OCI-LY1 (cell line): ENCODE measurements around the gene HCST.

ENCODE experiments used
- H2AFZ ChIP-seq: fragments of 200-600 bp; sonication (generic), shearing (Covaris generic); 2 replicates; pipeline ENCODE4 v1.6.0; 2014; ENCODE audit warnings: antibody characterized with exemption, mild to moderate bottlenecking, low read length
- H3F3A ChIP-seq: fragments of 200-600 bp; sonication (generic), shearing (Covaris generic); 2 replicates; pipeline ENCODE4 v1.6.0; 2014; ENCODE audit warnings: mild to moderate bottlenecking, antibody characterized with exemption, low read length, moderate library complexity; ENCODE audit not compliant: insufficient read depth
- H3K27ac ChIP-seq: fragments of 200-600 bp; sonication (generic); 2 replicates; pipeline ENCODE4 v1.5.1; 2014; ENCODE audit warnings: low read length, mixed run types, mild to moderate bottlenecking, low read depth; ENCODE audit not compliant: poor library complexity, severe bottlenecking
- H3K27me3 ChIP-seq: fragments of 200-600 bp; sonication (generic); 2 replicates; pipeline ENCODE4 v1.6.0; 2014; ENCODE audit warnings: antibody characterized with exemption, mild to moderate bottlenecking, low read length, moderate library complexity; ENCODE audit not compliant: insufficient read depth
- H3K36me3 ChIP-seq: fragments of 200-600 bp; sonication (generic); 2 replicates; pipeline ENCODE4 v1.6.1; 2014; ENCODE audit warnings: mild to moderate bottlenecking, antibody characterized with exemption, low read length, moderate library complexity, mixed read lengths; ENCODE audit not compliant: insufficient read depth
- H3K4me1 ChIP-seq: fragments of 200-600 bp; sonication (generic); 2 replicates; pipeline ENCODE4 v1.5.1; 2014; ENCODE audit warnings: mild to moderate bottlenecking, low read length, moderate library complexity; ENCODE audit not compliant: insufficient read depth, severe bottlenecking
- H3K4me2 ChIP-seq: fragments of 200-600 bp; sonication (generic), shearing (Covaris generic); 2 replicates; pipeline ENCODE4 v1.6.1; 2014; ENCODE audit warnings: low read length
- H3K4me3 ChIP-seq: fragments of 200-600 bp; sonication (generic); 2 replicates; pipeline ENCODE4 v1.5.1; 2014; ENCODE audit warnings: low read length, low read depth, mild to moderate bottlenecking, mixed read lengths; ENCODE audit not compliant: poor library complexity, severe bottlenecking
- H3K79me2 ChIP-seq: fragments of 200-600 bp; shearing (Covaris generic); 2 replicates; pipeline ENCODE4 v1.6.1; 2016; ENCODE audit warnings: mixed run types, low read length, mixed read lengths; ENCODE audit not compliant: insufficient read depth
- H3K9ac ChIP-seq: fragments of 200-600 bp; sonication (generic), shearing (Covaris generic); 2 replicates; pipeline ENCODE4 v1.6.1; 2014; ENCODE audit warnings: mild to moderate bottlenecking, low read length, mixed read lengths
- H3K9me2 ChIP-seq: fragments of 200-600 bp; sonication (generic), shearing (Covaris generic); 2 replicates; pipeline ENCODE4 v1.6.1; 2014; ENCODE audit warnings: low read depth, mild to moderate bottlenecking, low read length, mixed read lengths
- H3K9me3 ChIP-seq: fragments of 200-600 bp; shearing (Covaris generic); 2 replicates; pipeline ENCODE4 v1.6.1; 2014; ENCODE audit warnings: low read length, mixed read lengths
- H4K20me1 ChIP-seq: fragments of 200-600 bp; sonication (generic), shearing (Covaris generic); 2 replicates; pipeline ENCODE4 v1.6.0; 2016; ENCODE audit warnings: mild to moderate bottlenecking, low read length; ENCODE audit not compliant: insufficient read depth
- EZH2 ChIP-seq: fragments of 200-600 bp; sonication (generic), shearing (Covaris generic); IDR thresholded peaks from 2 replicates; pipeline ENCODE4 v1.8.0; 2017; ENCODE audit warnings: borderline replicate concordance, mixed run types, mild to moderate bottlenecking, antibody characterized with exemption, low read length, moderate library complexity, mixed read lengths
- TF ChIP-seq, protein P1 (sequence below): fragments of 200-600 bp; sonication (generic), shearing (Covaris generic); IDR thresholded peaks from 2 replicates; pipeline ENCODE4 v1.5.1; 2017; ENCODE audit warnings: mild to moderate bottlenecking, antibody characterized with exemption, low read length, moderate library complexity, mixed read lengths

Gene HCST

DNA sequence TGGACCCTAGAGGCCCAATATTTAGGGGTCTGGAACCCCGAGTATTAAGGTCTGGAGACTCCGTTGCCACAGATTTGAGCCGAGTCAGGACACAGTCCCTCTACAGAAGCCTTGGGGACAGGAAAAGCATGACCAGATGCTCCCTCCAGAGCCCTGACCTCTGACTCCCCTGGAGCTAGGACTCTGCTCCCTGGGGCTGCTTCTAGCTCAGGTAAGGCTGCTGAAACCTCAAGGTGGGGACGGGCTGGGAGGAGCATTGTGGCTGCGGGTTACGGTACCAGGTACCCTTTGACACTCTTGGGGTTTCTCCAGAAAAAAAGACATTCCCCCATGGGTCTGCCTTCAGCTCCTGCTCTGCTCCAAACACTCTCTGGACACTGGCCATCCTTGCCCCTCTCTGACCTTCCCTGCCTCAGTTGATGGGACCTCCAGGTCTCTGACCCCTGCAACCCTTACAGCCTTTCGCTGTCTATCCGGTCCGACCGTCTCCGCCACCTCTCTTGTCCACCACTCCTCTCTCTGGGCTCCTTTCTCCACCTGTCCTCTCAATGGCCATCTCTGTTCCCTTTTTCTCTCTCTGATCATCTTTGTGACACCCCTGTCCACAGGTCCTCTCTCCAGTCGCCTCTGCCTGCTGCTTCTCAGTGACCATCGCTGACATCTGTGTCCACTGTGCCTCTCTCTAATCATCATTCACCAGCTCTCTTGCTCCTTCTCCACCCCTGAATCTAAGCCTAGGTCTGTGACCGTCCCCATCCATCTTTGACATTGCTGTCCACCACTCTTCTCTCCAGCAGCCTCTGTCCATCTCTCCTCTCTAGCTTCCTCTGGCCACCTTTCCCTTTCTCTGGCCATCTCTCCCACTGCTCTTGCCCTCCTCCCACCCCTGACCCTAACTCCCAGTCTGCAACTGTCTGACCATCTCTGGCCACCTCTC is 35.3 kb downstream of the HCST start:
- no peak overlapping the region for H3K4me3 ChIP-seq

DNA sequence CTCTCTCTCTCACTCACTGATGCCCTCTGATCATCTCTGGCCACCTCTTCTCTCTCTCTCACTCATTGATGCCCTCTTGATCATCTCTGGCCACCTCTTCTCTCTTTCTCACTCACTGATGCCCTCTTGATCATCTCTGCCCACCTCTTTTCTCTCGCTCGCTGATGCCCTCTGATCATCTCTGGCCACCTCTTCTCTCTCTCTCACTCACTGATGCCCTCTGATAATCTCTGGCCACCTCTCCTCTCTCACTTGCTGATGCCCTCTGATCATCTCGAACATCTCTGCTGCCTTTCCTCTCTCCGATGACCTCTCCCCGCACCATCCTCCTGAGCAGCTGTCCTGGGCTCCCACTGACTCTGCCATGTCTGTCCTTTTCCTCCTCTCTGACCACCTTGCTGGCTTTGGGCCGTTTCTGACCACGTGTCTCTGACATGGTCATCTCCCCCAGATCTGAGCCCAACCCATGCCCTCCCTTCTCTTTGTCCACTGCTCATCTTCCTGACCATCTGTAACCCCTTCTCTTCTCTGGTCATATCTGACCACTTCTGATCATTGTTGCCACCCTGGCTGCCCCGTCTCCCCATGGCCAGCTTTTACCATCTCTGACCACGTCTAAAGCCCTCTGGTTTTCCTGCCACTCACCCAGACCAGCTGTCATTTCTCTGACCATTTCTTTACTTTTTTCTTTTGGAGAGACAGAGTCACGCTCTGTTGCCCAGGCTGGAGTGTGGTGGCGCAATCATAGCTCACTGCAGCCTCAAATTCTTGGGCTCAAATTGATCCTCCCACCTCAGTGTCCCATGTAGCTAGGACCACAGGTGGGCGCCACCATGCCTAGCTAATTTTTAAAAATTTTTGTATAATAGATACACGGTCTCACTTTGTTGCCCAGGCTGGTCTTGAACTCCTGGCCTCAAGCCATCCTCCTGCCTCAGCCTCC is 36.2 kb downstream of the HCST start:
- H3K4me1 ChIP-seq: peaks cover 9% of the 10 kb centered on the region
- H3F3A ChIP-seq: no peaks in the 10 kb centered on the region
- no peaks in the 10 kb centered on the region for H3K36me3 ChIP-seq
- H3K9me2 ChIP-seq: no peaks in the 10 kb centered on the region
- no peak overlapping the region for H3K27ac ChIP-seq
- no peak overlapping the region for H3K9ac ChIP-seq
- no peak overlapping the region for H3K4me2 ChIP-seq
- H3K9me3 ChIP-seq: no peaks in the 10 kb centered on the region
- peaks cover 5% of the 10 kb centered on the region; the same call in 1 of the 2 replicates for H3K27me3 ChIP-seq
- H4K20me1 ChIP-seq: no peaks in the 10 kb centered on the region
- H3K4me3 ChIP-seq: no peak overlapping the region
- no peak overlapping the region for H2AFZ ChIP-seq
- H3K79me2 ChIP-seq: no peaks in the 10 kb centered on the region
- TF ChIP-seq, protein P1, sequence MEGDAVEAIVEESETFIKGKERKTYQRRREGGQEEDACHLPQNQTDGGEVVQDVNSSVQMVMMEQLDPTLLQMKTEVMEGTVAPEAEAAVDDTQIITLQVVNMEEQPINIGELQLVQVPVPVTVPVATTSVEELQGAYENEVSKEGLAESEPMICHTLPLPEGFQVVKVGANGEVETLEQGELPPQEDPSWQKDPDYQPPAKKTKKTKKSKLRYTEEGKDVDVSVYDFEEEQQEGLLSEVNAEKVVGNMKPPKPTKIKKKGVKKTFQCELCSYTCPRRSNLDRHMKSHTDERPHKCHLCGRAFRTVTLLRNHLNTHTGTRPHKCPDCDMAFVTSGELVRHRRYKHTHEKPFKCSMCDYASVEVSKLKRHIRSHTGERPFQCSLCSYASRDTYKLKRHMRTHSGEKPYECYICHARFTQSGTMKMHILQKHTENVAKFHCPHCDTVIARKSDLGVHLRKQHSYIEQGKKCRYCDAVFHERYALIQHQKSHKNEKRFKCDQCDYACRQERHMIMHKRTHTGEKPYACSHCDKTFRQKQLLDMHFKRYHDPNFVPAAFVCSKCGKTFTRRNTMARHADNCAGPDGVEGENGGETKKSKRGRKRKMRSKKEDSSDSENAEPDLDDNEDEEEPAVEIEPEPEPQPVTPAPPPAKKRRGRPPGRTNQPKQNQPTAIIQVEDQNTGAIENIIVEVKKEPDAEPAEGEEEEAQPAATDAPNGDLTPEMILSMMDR: no peak
- TF ChIP-seq EZH2: no peak

More for the DNA sequence above, 35.3 kb downstream of the HCST start:
- peaks cover 9% of the 10 kb centered on the region for H3K4me1 ChIP-seq
- H2AFZ ChIP-seq: no peak overlapping the region
- peaks cover 5% of the 10 kb centered on the region; the same call in 1 of the 2 replicates for H3K27me3 ChIP-seq
- TF ChIP-seq, protein P1: no peak
- TF ChIP-seq EZH2: no peak
- H3K27ac ChIP-seq: no peak overlapping the region
- H3K9me2 ChIP-seq: no peaks in the 10 kb centered on the region
- H3K9ac ChIP-seq: no peak overlapping the region
- no peaks in the 10 kb centered on the region for H4K20me1 ChIP-seq
- no peaks in the 10 kb centered on the region for H3F3A ChIP-seq
- no peaks in the 10 kb centered on the region for H3K36me3 ChIP-seq
- no peaks in the 10 kb centered on the region for H3K9me3 ChIP-seq
- H3K4me2 ChIP-seq: 0 out of 2 replicates have a peak overlapping the region, but pooled peaks have one; percentile 69
- H3K79me2 ChIP-seq: no peaks in the 10 kb centered on the region

DNA sequence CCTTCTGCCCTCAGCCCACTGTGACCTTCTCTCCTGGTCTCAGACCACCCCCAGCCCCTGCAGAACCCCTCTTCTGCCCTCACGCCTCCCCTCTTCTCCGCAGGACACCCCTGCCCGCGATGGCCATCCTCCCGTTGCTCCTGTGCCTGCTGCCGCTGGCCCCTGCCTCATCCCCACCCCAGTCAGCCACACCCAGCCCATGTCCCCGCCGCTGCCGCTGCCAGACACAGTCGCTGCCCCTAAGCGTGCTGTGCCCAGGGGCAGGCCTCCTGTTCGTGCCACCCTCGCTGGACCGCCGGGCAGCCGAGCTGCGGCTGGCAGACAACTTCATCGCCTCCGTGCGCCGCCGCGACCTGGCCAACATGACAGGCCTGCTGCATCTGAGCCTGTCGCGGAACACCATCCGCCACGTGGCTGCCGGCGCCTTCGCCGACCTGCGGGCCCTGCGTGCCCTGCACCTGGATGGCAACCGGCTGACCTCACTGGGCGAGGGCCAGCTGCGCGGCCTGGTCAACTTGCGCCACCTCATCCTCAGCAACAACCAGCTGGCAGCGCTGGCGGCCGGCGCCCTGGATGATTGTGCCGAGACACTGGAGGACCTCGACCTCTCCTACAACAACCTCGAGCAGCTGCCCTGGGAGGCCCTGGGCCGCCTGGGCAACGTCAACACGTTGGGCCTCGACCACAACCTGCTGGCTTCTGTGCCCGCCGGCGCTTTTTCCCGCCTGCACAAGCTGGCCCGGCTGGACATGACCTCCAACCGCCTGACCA is 37.2 kb downstream of the HCST start:
- H3F3A ChIP-seq: no peaks in the 10 kb centered on the region
- H3K36me3 ChIP-seq: no peaks in the 10 kb centered on the region
- H3K4me2 ChIP-seq: no peak overlapping the region
- no peaks in the 10 kb centered on the region for H3K9me3 ChIP-seq
- H3K27me3 ChIP-seq: peaks cover 5% of the 10 kb centered on the region; the same call in 1 of the 2 replicates
- no peaks in the 10 kb centered on the region for H4K20me1 ChIP-seq
- H3K9ac ChIP-seq: no peak overlapping the region
- no peaks in the 10 kb centered on the region for H3K79me2 ChIP-seq
- H3K4me1 ChIP-seq: peaks cover 9% of the 10 kb centered on the region
- TF ChIP-seq, protein P1: no peak
- TF ChIP-seq EZH2: no peak
- no peak overlapping the region for H2AFZ ChIP-seq
- H3K9me2 ChIP-seq: no peaks in the 10 kb centered on the region
- H3K4me3 ChIP-seq: no peak overlapping the region
- H3K27ac ChIP-seq: no peak overlapping the region
